HEK293T (cell line): ENCODE data around the gene SLC27A1.

Source experiments
- ARNT ChIP-seq: fragments of 450-650 bp; IDR thresholded peaks from 2 replicates; pipeline ENCODE4 v1.6.1; 2017; ENCODE audit warnings: mild to moderate bottlenecking
- BHLHE40 ChIP-seq: fragments of 450-650 bp; IDR thresholded peaks from 2 replicates; pipeline ENCODE4 v1.6.1; 2016; ENCODE audit warnings: mild to moderate bottlenecking, moderate library complexity, borderline replicate concordance
- CTBP1 ChIP-seq: fragments of 450-650 bp; IDR thresholded peaks from 2 replicates; pipeline ENCODE4 v1.6.1; 2016; ENCODE audit warnings: borderline replicate concordance
- ELF4 ChIP-seq: fragments of 450-650 bp; IDR thresholded peaks from 2 replicates; pipeline ENCODE4 v1.6.1; 2017; ENCODE audit warnings: antibody characterized with exemption
- FOXK2 ChIP-seq: fragments of 450-650 bp; IDR thresholded peaks from 2 replicates; pipeline ENCODE4 v1.6.1; 2016; ENCODE audit warnings: mild to moderate bottlenecking
- FOXM1 ChIP-seq: fragments of 450-650 bp; IDR thresholded peaks from 2 replicates; pipeline ENCODE4 v1.6.1; 2017; ENCODE audit warnings: mild to moderate bottlenecking, borderline replicate concordance
- NFRKB ChIP-seq: fragments of 450-650 bp; IDR thresholded peaks from 2 replicates; pipeline ENCODE4 v1.6.1; 2016; ENCODE audit warnings: mild to moderate bottlenecking, moderate library complexity
- SP1 ChIP-seq: fragments of 450-650 bp; IDR thresholded peaks from 2 replicates; pipeline ENCODE4 v1.6.1; 2017
- TARDBP ChIP-seq: fragments of 450-650 bp; IDR thresholded peaks from 2 replicates; pipeline ENCODE4 v1.6.1; 2016

DNA sequence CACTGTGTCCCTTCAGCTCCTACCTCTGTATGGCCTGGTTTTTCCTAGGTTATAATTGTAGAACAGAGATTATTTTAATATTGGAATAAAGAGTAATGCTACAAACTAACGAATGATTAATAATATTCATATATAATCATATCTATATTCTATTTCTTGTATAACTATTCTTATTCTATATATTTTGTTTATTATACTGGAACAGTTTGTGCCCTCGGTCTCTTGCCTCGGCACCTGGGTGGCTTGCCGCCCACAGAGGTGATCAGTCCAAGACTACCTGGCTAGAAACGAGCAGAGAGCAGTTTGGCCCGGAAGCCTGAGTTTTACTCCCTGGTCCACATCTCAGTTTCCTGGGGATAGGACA, 3.9 kb upstream of the SLC27A1 start:
- TF ChIP-seq TARDBP (no peak), ELF4 (no peak), FOXM1 (no peak), NFRKB (no peak), FOXK2 (no peak), ARNT (no peak), SP1 (no peak), BHLHE40 (no peak), CTBP1 (no peak)
